ENCODE results near the gene SLC36A3.
"Not testable (repeated sequence)": the region's sequence is repeated elsewhere in the genome, so short reads cannot be mapped to it uniquely, and the experiment has no call there.

SLC36A3 gene

GRCh38 chr5:151309266-151309665 lies 5.7 kb upstream of the SLC36A3 start:
- DNase-seq = not testable (repeated sequence)

- no peak for DNase-seq
Measured at GRCh38 chr5:151298063-151298855, 5.3 kb downstream of the SLC36A3 start.

- no peak for DNase-seq
Measured at GRCh38 chr5:151296974-151297373, 6.6 kb downstream of the SLC36A3 start.

- DNase-seq = no peak
Measured at GRCh38 chr5:151296478-151296830, 7.1 kb downstream of the SLC36A3 start.

- no peak for DNase-seq
Measured at GRCh38 chr5:151295791-151296477, 7.6 kb downstream of the SLC36A3 start.

GRCh38 chr5:151295138-151295537 lies 8.4 kb downstream of the SLC36A3 start:
- no peak for DNase-seq

GRCh38 chr5:151293624-151294023 lies 9.9 kb downstream of the SLC36A3 start:
- no peak for DNase-seq

GRCh38 chr5:151288180-151288579 lies 15.4 kb downstream of the SLC36A3 start:
- DNase-seq = no peak

- DNase-seq = no peak
Measured at GRCh38 chr5:151286246-151286645, 17.3 kb downstream of the SLC36A3 start.

GRCh38 chr5:151285683-151286082 lies 17.9 kb downstream of the SLC36A3 start:
- DNase-seq = no peak

GRCh38 chr5:151284392-151284967 lies 19.1 kb downstream of the SLC36A3 start:
- no peak for DNase-seq

- no peak for DNase-seq
Measured at GRCh38 chr5:151283120-151283825, 20.3 kb downstream of the SLC36A3 start.

GRCh38 chr5:151281001-151281639 lies 22.4 kb downstream of the SLC36A3 start:
- no peak for DNase-seq

- DNase-seq = no peak
Measured at GRCh38 chr5:151280443-151280842, 23.1 kb downstream of the SLC36A3 start.

- DNase-seq = no peak
Measured at GRCh38 chr5:151278845-151279244, 24.7 kb downstream of the SLC36A3 start.

GRCh38 chr5:151275803-151276202 lies 27.8 kb downstream of the SLC36A3 start:
- no peak for DNase-seq

- no peak for DNase-seq
Measured at GRCh38 chr5:151274666-151275065, 28.9 kb downstream of the SLC36A3 start.

GRCh38 chr5:151271336-151271735 lies 32.2 kb downstream of the SLC36A3 start:
- DNase-seq = no peak

- no peak for DNase-seq
Measured at GRCh38 chr5:151270599-151270998, 33.0 kb downstream of the SLC36A3 start.

GRCh38 chr5:151267491-151268260 lies 35.9 kb downstream of the SLC36A3 start:
- DNase-seq = no peak

GRCh38 chr5:151264113-151264512 lies 39.5 kb downstream of the SLC36A3 start:
- no peak for DNase-seq
